ENCODE results near the gene HLX.

DNA sequence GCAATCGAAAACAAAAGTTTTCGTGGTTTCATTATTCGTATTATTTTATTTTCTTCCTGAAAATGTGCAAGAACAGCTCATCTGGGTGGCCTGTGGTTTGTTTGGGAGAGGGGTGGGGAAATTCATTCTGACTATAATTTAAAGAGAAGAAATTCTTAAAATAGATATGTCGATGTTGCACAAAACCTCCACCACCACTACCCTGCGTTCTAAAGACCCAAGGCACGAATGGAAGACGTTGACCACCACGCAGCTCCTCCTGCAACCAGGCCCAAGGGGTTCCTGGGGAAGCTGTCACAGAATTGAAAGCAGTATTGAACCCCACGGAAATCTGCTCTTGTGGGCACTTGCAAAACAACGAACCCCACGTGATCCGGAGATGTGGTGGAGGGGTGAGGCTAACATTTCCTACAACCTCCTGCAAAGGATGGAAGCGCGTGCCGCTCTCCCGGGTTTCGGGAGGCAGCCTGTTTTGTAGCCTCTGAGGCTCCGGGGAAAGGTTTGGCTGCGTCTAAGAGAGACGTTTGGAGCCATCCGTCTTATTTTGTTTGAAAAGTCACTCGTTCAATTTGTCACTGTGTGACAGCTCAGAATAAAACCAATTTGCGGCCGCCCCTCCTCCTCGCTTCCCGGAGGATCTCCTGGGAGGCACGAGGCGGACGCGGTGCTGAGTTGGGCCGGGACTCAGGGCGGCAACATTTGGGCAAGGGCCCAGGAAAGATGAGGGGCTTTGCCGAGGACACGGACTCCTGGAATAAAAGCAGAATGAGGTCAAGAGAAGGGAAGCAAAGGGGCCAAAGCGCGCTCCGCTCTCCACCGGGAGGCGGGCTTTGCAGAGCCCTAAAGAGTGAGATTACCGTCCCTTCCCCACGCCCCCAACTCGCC lies 810 bp upstream of the HLX start:
- TF ChIP-seq MXI1 (conservative IDR thresholded peaks at IDR 0.05; ENCODE audit: poor library complexity, severe bottlenecking) (no peak), EZH2 (IDR thresholded peaks at IDR 0.05; ENCODE audit: borderline replicate concordance, insufficient read depth, low read length, poor library complexity, severe bottlenecking) (no peak), EP300 (conservative IDR thresholded peaks at IDR 0.05; ENCODE audit: poor library complexity, severe bottlenecking) (no peak), RAD21 (conservative IDR thresholded peaks at IDR 0.05) (no peak), SMC3 (conservative IDR thresholded peaks at IDR 0.05; ENCODE audit: poor library complexity) (no peak), TAF1 (IDR thresholded peaks at IDR 0.05; ENCODE audit: low read depth) (no peak), POLR2AphosphoS5 (IDR thresholded peaks at IDR 0.05) (peak; percentile 7)
- TF ChIP-seq, protein P1, sequence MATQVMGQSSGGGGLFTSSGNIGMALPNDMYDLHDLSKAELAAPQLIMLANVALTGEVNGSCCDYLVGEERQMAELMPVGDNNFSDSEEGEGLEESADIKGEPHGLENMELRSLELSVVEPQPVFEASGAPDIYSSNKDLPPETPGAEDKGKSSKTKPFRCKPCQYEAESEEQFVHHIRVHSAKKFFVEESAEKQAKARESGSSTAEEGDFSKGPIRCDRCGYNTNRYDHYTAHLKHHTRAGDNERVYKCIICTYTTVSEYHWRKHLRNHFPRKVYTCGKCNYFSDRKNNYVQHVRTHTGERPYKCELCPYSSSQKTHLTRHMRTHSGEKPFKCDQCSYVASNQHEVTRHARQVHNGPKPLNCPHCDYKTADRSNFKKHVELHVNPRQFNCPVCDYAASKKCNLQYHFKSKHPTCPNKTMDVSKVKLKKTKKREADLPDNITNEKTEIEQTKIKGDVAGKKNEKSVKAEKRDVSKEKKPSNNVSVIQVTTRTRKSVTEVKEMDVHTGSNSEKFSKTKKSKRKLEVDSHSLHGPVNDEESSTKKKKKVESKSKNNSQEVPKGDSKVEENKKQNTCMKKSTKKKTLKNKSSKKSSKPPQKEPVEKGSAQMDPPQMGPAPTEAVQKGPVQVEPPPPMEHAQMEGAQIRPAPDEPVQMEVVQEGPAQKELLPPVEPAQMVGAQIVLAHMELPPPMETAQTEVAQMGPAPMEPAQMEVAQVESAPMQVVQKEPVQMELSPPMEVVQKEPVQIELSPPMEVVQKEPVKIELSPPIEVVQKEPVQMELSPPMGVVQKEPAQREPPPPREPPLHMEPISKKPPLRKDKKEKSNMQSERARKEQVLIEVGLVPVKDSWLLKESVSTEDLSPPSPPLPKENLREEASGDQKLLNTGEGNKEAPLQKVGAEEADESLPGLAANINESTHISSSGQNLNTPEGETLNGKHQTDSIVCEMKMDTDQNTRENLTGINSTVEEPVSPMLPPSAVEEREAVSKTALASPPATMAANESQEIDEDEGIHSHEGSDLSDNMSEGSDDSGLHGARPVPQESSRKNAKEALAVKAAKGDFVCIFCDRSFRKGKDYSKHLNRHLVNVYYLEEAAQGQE (IDR thresholded peaks at IDR 0.05; ENCODE audit: borderline replicate concordance), result no peak
- TF ChIP-seq, protein P2, sequence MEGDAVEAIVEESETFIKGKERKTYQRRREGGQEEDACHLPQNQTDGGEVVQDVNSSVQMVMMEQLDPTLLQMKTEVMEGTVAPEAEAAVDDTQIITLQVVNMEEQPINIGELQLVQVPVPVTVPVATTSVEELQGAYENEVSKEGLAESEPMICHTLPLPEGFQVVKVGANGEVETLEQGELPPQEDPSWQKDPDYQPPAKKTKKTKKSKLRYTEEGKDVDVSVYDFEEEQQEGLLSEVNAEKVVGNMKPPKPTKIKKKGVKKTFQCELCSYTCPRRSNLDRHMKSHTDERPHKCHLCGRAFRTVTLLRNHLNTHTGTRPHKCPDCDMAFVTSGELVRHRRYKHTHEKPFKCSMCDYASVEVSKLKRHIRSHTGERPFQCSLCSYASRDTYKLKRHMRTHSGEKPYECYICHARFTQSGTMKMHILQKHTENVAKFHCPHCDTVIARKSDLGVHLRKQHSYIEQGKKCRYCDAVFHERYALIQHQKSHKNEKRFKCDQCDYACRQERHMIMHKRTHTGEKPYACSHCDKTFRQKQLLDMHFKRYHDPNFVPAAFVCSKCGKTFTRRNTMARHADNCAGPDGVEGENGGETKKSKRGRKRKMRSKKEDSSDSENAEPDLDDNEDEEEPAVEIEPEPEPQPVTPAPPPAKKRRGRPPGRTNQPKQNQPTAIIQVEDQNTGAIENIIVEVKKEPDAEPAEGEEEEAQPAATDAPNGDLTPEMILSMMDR (IDR thresholded peaks at IDR 0.05; ENCODE audit: poor library complexity, severe bottlenecking), result no peak

Data from neural cell (in vitro differentiated cells).